Left lung (tissue), 10 donors: ENCODE data around the gene LGI4. TPM values are rescaled to one million over a fixed set of nuclear protein-coding genes. Genes with fewer than 3 reads are reported as not detected.

Experiments used
- ATAC-seq: fragments of 200-7000 bp; cut with Tn5 transposase; one replicate; pipeline ENCODE4 v1.9.1; 2020; ENCODE audit warnings: moderate library complexity
- DNase-seq, 4 donors: peaks; one replicate each; pipeline ENCODE4 v3.0.0-alpha.2; 2013 to 2020
- H3K27ac ChIP-seq, 2 donors: fragments of 200-600 bp; sonication (generic) in 1 of 2; one replicate each; pipeline versions ENCODE4 v1.5.0 to v1.8.0; 2020 to 2021
- H3K27me3 ChIP-seq, 2 donors: fragments of 200-600 bp; sonication (generic) in 1 of 2; one replicate each; pipeline versions ENCODE4 v1.5.0 to v1.8.0; 2020 to 2021
- H3K36me3 ChIP-seq, 2 donors: fragments of 200-600 bp; sonication (generic) in 1 of 2; one replicate each; pipeline versions ENCODE4 v1.5.0 to v1.8.0; 2020 to 2021
- H3K4me1 ChIP-seq, 2 donors: fragments of 200-600 bp; one replicate each; pipeline ENCODE4 v1.8.0; 2021
- H3K4me3 ChIP-seq, 2 donors: fragments of 200-600 bp; sonication (generic) in 1 of 2; one replicate each; pipeline versions ENCODE4 v1.5.0 to v1.8.0; 2020 to 2021; ENCODE audit warnings: mild to moderate bottlenecking in 1 of 2
- H3K9me3 ChIP-seq, 2 donors: fragments of 200-600 bp; sonication (generic) in 1 of 2; one replicate each; pipeline versions ENCODE4 v1.5.0 to v1.8.0; 2020 to 2021
- CTCF ChIP-seq, 2 donors: fragments of 200-600 bp; sonication (generic) in 1 of 2; IDR thresholded peaks; one replicate each; pipeline versions ENCODE4 v1.5.0 to v1.8.0; 2021; ENCODE audit warnings: antibody characterized with exemption in 2 of 2
- intact Hi-C, 2 donors: fragments of 100-400 bp; cut with DNase I; formaldehyde crosslinking; loops; one replicate each; pipeline versions ENCODE4 v1.11.2 to v1.14.2; 2022
- polyA plus RNA-seq, 6 donors: library from polyadenylated mRNA; unstranded; fragments of 120-200 nt; gene quantifications; one replicate each; pipeline ENCODE4 v1.2.1, GENCODE V29; 2013; ENCODE audit not compliant: insufficient read length in 6 of 6
- total RNA-seq, 2 donors: library from RNA; stranded (reverse); fragmentation: NEBNext Ultra II Directional; extraction: Animal tissue kit (Norgen Biotek cat#: 25700); gene quantifications; one replicate each; pipeline ENCODE4 v1.2.1, GENCODE V29; 2021
- donor health status: DM: no; HTN: yes; CAD: no.
- donor health status: DM: no; HTN: no; CAD: no.

Gene LGI4
- total and polyA plus RNA-seq, 8 donors: 1.8 to 3.4 (median 2.7) TPM

GRCh38 chr19:35166100-35167063 is 31.5 kb upstream of the LGI4 start:
- ATAC-seq: no peak
- no peak for DNase-seq
- intact Hi-C loops: no loop called here
- peaks cover 0 to 93% of the 10 kb centered on the region in 2 donors for H3K36me3 ChIP-seq
- no peaks in the 10 kb centered on the region for H3K27me3 ChIP-seq
- no peak overlapping the region for H3K4me3 ChIP-seq
- peaks cover 0 to 18% of the 10 kb centered on the region in 2 donors for H3K4me1 ChIP-seq
- peaks cover 0 to 50% of the 10 kb centered on the region in 2 donors for H3K9me3 ChIP-seq
- TF ChIP-seq CTCF (IDR thresholded peaks at IDR 0.05): no peak
- peak overlapping the region in 1 of 2 donors; percentile 28 for H3K27ac ChIP-seq

- DNase-seq (no peak), ATAC-seq (no peak)
- intact Hi-C loops: no loop called here
- H3K27ac ChIP-seq: no peak overlapping the region
- peaks cover 0 to 99% of the 10 kb centered on the region in 2 donors for H3K36me3 ChIP-seq
- no peak for TF ChIP-seq CTCF (IDR thresholded peaks at IDR 0.05)
- H3K4me3 ChIP-seq: no peak overlapping the region
- peaks cover 0 to 10% of the 10 kb centered on the region in 2 donors for H3K4me1 ChIP-seq
- H3K27me3 ChIP-seq: no peaks in the 10 kb centered on the region
- peaks cover 0 to 50% of the 10 kb centered on the region in 2 donors for H3K9me3 ChIP-seq
Observed at GRCh38 chr19:35165200-35166058, 30.6 kb upstream of the LGI4 start.

GRCh38 chr19:35164418-35164817 is 29.6 kb upstream of the LGI4 start:
- intact Hi-C loops: no loop called here
- no peak overlapping the region for H3K4me3 ChIP-seq
- peaks cover 0 to 7% of the 10 kb centered on the region in 2 donors for H3K4me1 ChIP-seq
- ATAC-seq (no peak), DNase-seq (no peak)
- no peaks in the 10 kb centered on the region for H3K27me3 ChIP-seq
- H3K36me3 ChIP-seq: peaks cover 0 to 99% of the 10 kb centered on the region in 2 donors
- H3K9me3 ChIP-seq: peaks cover 0 to 50% of the 10 kb centered on the region in 2 donors
- TF ChIP-seq CTCF (IDR thresholded peaks at IDR 0.05): no peak
- H3K27ac ChIP-seq: no peak overlapping the region

GRCh38 chr19:35162471-35163326 is 27.8 kb upstream of the LGI4 start:
- intact Hi-C loops: no loop called here
- no peak for DNase-seq
- TF ChIP-seq CTCF (IDR thresholded peaks at IDR 0.05): no peak
- Histone ChIP-seq H3K4me3 (no peak overlapping the region), H3K27me3 (no peaks in the 10 kb centered on the region), H3K9me3 (peaks cover 0 to 50% of the 10 kb centered on the region in 2 donors), H3K27ac (no peak overlapping the region), H3K36me3 (peaks cover 0 to 99% of the 10 kb centered on the region in 2 donors), H3K4me1 (peaks cover 0 to 7% of the 10 kb centered on the region in 2 donors)
- no peak for ATAC-seq
